Natural killer cell (primary cell): ENCODE data around the gene OR6N1. TPM values are rescaled to one million over a fixed set of nuclear protein-coding genes. Genes with fewer than 3 reads are reported as not detected.

Experiments used
- ATAC-seq, 3 donors: fragments of 150-1000 bp in 2 of 3; fragments of 200-7000 bp in 1 of 3; cut with Tn5 transposase; 1 replicate in 1 of 3; 2 replicates in 2 of 3; pipeline ENCODE4 v1.10.0; 2021; ENCODE audit warnings: mild to moderate bottlenecking in 2 of 3, moderate library complexity in 2 of 3
- DNase-seq, 2 donors: peaks; one replicate each; pipeline versions ENCODE4 v3.0.0 to v3.0.0-alpha.2; 2013 to 2021; ENCODE audit warnings: mixed read lengths in 1 of 2
- H3K27ac ChIP-seq: one replicate; pipeline ENCODE4 v1.5.1; 2013; ENCODE audit warnings: mild to moderate bottlenecking, low read length
- H3K27me3 ChIP-seq: one replicate; pipeline ENCODE4 v1.6.1; 2013; ENCODE audit warnings: low read length; ENCODE audit not compliant: control insufficient read depth, insufficient read depth
- H3K36me3 ChIP-seq: one replicate; pipeline ENCODE4 v1.6.1; 2013; ENCODE audit warnings: low read length; ENCODE audit not compliant: control insufficient read depth, insufficient read depth
- H3K4me1 ChIP-seq: one replicate; pipeline ENCODE4 v1.6.1; 2013; ENCODE audit warnings: low read length; ENCODE audit not compliant: control insufficient read depth, insufficient read depth
- H3K4me3 ChIP-seq: one replicate; pipeline ENCODE4 v1.5.1; 2013; ENCODE audit warnings: low read length
- H3K9me3 ChIP-seq: one replicate; pipeline ENCODE4 v1.6.1; 2013; ENCODE audit warnings: low read length; ENCODE audit not compliant: control insufficient read depth, insufficient read depth
- H3K27ac Mint-ChIP-seq, 2 donors: one replicate each; pipeline ENCODE4 v1.8.0; 2022; ENCODE audit warnings: mild to moderate bottlenecking in 2 of 2, mixed read lengths in 2 of 2, moderate library complexity in 1 of 2
- H3K27me3 Mint-ChIP-seq, 2 donors: one replicate each; pipeline ENCODE4 v1.8.0; 2022; ENCODE audit warnings: low read depth in 2 of 2, mixed read lengths in 2 of 2
- H3K36me3 Mint-ChIP-seq: one replicate; pipeline ENCODE4 v1.8.0; 2022; ENCODE audit warnings: mixed read lengths
- H3K4me1 Mint-ChIP-seq, 2 donors: one replicate each; pipeline ENCODE4 v1.8.0; 2022; ENCODE audit warnings: mixed read lengths in 2 of 2
- H3K4me3 Mint-ChIP-seq: one replicate; pipeline ENCODE4 v1.8.0; 2022; ENCODE audit warnings: mild to moderate bottlenecking, moderate library complexity, mixed read lengths
- H3K9me3 Mint-ChIP-seq, 2 donors: one replicate each; pipeline ENCODE4 v1.8.0; 2022; ENCODE audit warnings: mixed read lengths in 2 of 2
- CTCF ChIP-seq: fragments of 200-600 bp; IDR thresholded peaks from one replicate; pipeline ENCODE4 v1.8.0; 2022; ENCODE audit warnings: antibody characterized with exemption
- WGBS: methylation state at CpG from one replicate; pipeline ENCODE4 v1.1.7; 2013; ENCODE audit warnings: missing lambda C conversion rate; ENCODE audit not compliant: insufficient coverage; 5-methylcytosine and 5-hydroxymethylcytosine counted together
- intact Hi-C: fragments of 100-400 bp; cut with micrococcal nuclease; formaldehyde crosslinking; loops from one replicate; pipeline ENCODE4 v1.14.2; 2022
- total RNA-seq, 4 donors: library from RNA; stranded (reverse); fragments of 120-200 nt in 1 of 4; gene quantifications; one replicate each; pipeline versions ENCODE4 v1.2.3 to v1.2.4, GENCODE V29; 2013 to 2022

Gene OR6N1
- total RNA-seq, 3 donors from 2014 or later (not counting 1 experiment from before 2014, with no cell fraction given): 4.0 TPM; not detected in 2

- no peaks in the 10 kb centered on the region for H3K9me3 Mint-ChIP-seq
- no peak for TF ChIP-seq CTCF
- Histone ChIP-seq H3K36me3 (no peaks in the 10 kb centered on the region), H3K4me3 (no peak overlapping the region), H3K4me1 (peaks cover 4% of the 10 kb centered on the region), H3K27ac (no peak overlapping the region), H3K27me3 (peaks cover 3% of the 10 kb centered on the region), H3K9me3 (no peaks in the 10 kb centered on the region)
- H3K27me3 Mint-ChIP-seq: peaks cover 0 to 7% of the 10 kb centered on the region in 2 donors
- H3K27ac Mint-ChIP-seq: no peak overlapping the region
- intact Hi-C loops: no loop called here
- no peak overlapping the region for H3K4me3 Mint-ChIP-seq
- DNase-seq (no peak), ATAC-seq (no peak)
- no peaks in the 10 kb centered on the region for H3K36me3 Mint-ChIP-seq
- WGBS: 100% methylated on average over 3 of the region's 6 CpGs
- H3K4me1 Mint-ChIP-seq: peaks cover under 1 to 7% of the 10 kb centered on the region in 2 donors
These were observed 35.0 kb upstream of the OR6N1 start for GRCh38 chr1:158806916-158807536.

- Histone ChIP-seq H3K9me3 (no peaks in the 10 kb centered on the region), H3K4me1 (peaks cover under 1% of the 10 kb centered on the region), H3K27me3 (peaks cover 3% of the 10 kb centered on the region), H3K27ac (no peak overlapping the region), H3K4me3 (no peak overlapping the region), H3K36me3 (no peaks in the 10 kb centered on the region)
- WGBS: 60% methylated on average over 1 of the region's 1 CpG
- intact Hi-C loops: no loop called here
- DNase-seq: no peak
- Mint-ChIP-seq H3K36me3 (no peaks in the 10 kb centered on the region), H3K4me1 (no peaks in the 10 kb centered on the region), H3K27me3 (peaks cover 0 to 7% of the 10 kb centered on the region in 2 donors), H3K4me3 (no peak overlapping the region), H3K27ac (no peak overlapping the region), H3K9me3 (no peaks in the 10 kb centered on the region)
- TF ChIP-seq CTCF: no peak
- ATAC-seq: no peak
These were observed 31.7 kb upstream of the OR6N1 start for GRCh38 chr1:158803678-158804077.

- no peak for TF ChIP-seq CTCF
- Mint-ChIP-seq H3K4me1 (no peaks in the 10 kb centered on the region), H3K4me3 (no peak overlapping the region), H3K27me3 (peaks cover 0 to 7% of the 10 kb centered on the region in 2 donors), H3K36me3 (no peaks in the 10 kb centered on the region), H3K9me3 (no peaks in the 10 kb centered on the region), H3K27ac (peak overlapping the region in 1 of 2 donors; percentile 17)
- Histone ChIP-seq H3K27ac (no peak overlapping the region), H3K9me3 (no peaks in the 10 kb centered on the region), H3K4me3 (no peak overlapping the region), H3K27me3 (peaks cover 3% of the 10 kb centered on the region), H3K4me1 (no peaks in the 10 kb centered on the region), H3K36me3 (no peaks in the 10 kb centered on the region)
- WGBS: 75% methylated on average over 1 of the region's 1 CpG
- DNase-seq (no peak), ATAC-seq (no peak)
- intact Hi-C loops: no loop called here
These were observed 29.4 kb upstream of the OR6N1 start for GRCh38 chr1:158801396-158801795.

- no peak overlapping the region for H3K27ac ChIP-seq
- H3K36me3 Mint-ChIP-seq: no peaks in the 10 kb centered on the region
- peaks cover 3% of the 10 kb centered on the region for H3K27me3 ChIP-seq
- no peak overlapping the region for H3K4me3 Mint-ChIP-seq
- 100% methylated on average over 1 of the region's 2 CpGs for WGBS
- no peak for DNase-seq
- H3K4me1 Mint-ChIP-seq: no peaks in the 10 kb centered on the region
- peaks cover 0 to 7% of the 10 kb centered on the region in 2 donors for H3K27me3 Mint-ChIP-seq
- H3K4me1 ChIP-seq: no peaks in the 10 kb centered on the region
- no peak overlapping the region for H3K27ac Mint-ChIP-seq
- no peaks in the 10 kb centered on the region for H3K9me3 Mint-ChIP-seq
- no peaks in the 10 kb centered on the region for H3K36me3 ChIP-seq
- H3K4me3 ChIP-seq: no peak overlapping the region
- no peaks in the 10 kb centered on the region for H3K9me3 ChIP-seq
- TF ChIP-seq CTCF: no peak
- intact Hi-C loops: no loop called here
- no peak for ATAC-seq
These were observed 28.5 kb upstream of the OR6N1 start for GRCh38 chr1:158800526-158800925.
